Activated CD4-positive, alpha-beta memory T cell treated with anti-CD3 and anti-CD28 coated beads, Interleukin-2, amount 10 ng/mL, durations not matched to agents 7 days and 5 days (primary cell): Measurements from ENCODE around the gene LY86. TPM values are rescaled to one million over a fixed set of nuclear protein-coding genes. Genes with fewer than 3 reads are reported as not detected.
A peak's percentile ranks its signal among the peaks of the same experiment; 100 is the strongest.

Experiments
- CTCF ChIA-PET: fragments of 350-600 bp; sonication (Branson Sonifier 250); formaldehyde crosslinking; loops from one replicate; lab custom pipeline; 2021; ENCODE audit warnings: antibody characterized with exemption, inconsistent platforms; lab: Charles Lee
- POLR2A ChIA-PET: fragments of 350-600 bp; sonication (Branson Sonifier 250); formaldehyde crosslinking; loops from one replicate; lab custom pipeline; 2021; ENCODE audit warnings: antibody characterized with exemption; lab: Charles Lee
- DNase-seq: peaks from one replicate; pipeline ENCODE4 v3.0.0-alpha.2; 2020
- H3K27ac Mint-ChIP-seq: one replicate; pipeline ENCODE4 v1.8.0; 2021; ENCODE audit warnings: mild to moderate bottlenecking, mixed read lengths
- H3K27me3 Mint-ChIP-seq: one replicate; pipeline ENCODE4 v1.8.0; 2021; ENCODE audit warnings: mixed read lengths
- H3K36me3 Mint-ChIP-seq: one replicate; pipeline ENCODE4 v1.8.0; 2021; ENCODE audit warnings: low read depth, mixed read lengths
- H3K4me1 Mint-ChIP-seq: one replicate; pipeline ENCODE4 v1.8.0; 2021; ENCODE audit warnings: mixed read lengths
- H3K4me3 Mint-ChIP-seq: one replicate; pipeline ENCODE4 v1.8.0; 2021; ENCODE audit warnings: mild to moderate bottlenecking, mixed read lengths
- H3K9me3 Mint-ChIP-seq: one replicate; pipeline ENCODE4 v1.8.0; 2021; ENCODE audit warnings: mixed read lengths
- total RNA-seq, 2 experiments: library from RNA; stranded (reverse); gene quantifications; one replicate each; pipeline ENCODE4 v1.2.3, GENCODE V29; 2021

LY86 gene
- total RNA-seq = 1 to 10 TPM; 1.7 to 2.2 TPM

DNA sequence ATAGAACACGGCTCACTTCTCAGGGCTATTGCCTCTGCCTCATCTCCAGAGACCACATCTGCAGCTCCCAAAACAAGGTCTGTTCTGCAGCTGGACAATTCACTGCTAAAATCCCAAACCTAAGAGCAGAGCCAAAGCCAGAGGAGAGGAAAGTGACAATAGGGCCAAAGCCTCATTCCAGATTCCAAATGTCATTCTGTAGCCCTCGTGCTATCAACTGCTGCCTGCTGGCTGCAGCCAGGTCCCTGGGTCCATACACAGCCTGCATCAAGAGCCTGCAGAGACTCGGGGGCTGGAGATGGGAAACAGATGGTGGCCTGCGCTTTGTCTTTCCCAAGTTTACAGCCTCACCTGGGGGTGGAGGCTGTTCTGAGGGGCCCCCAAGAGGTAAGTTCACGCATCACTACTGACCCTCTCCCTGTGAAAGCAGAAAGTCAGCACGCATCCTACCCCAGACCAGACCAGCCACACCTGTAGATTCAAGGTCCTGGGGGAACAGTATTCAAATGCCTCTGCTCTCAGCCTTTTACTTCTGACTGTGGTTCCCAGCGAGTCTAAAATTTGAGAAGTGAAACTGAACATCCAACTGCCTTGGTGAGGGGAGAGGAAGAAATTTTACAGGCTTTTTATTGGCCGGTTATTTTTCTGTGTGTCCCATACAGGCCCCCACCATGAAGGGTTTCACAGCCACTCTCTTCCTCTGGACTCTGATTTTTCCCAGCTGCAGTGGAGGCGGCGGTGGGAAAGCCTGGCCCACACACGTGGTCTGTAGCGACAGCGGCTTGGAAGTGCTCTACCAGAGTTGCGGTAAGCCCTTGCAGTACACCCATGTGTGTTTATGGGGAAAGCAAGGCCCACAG is at the start of gene LY86:
Gene LY86 (plus strand): TSS at position 657 of the 860 bp plus-strand sequence. CDS start 15 bp downstream, at position 672.
- H3K36me3 Mint-ChIP-seq = peaks cover 22% of the 10 kb centered on the region
- H3K27me3 Mint-ChIP-seq = no peaks in the 10 kb centered on the region
- peaks cover 62% of the 10 kb centered on the region for H3K4me1 Mint-ChIP-seq
- peak within 1 kb of the TSS; percentile 45 for H3K4me3 Mint-ChIP-seq
- DNase-seq = no peak
- H3K27ac Mint-ChIP-seq = peak within 1 kb of the TSS; percentile 78
- peaks cover 5% of the 10 kb centered on the region for H3K9me3 Mint-ChIP-seq
- POLR2A ChIA-PET = interaction anchor here (1.0 to 1.4 kb wide), 3 partner anchors 22 to 72 kb away, joined by 3 to 6 read pairs (median 3); no protein-coding TSS in a partner anchor
- CTCF ChIA-PET = interaction anchor here (1.6 kb wide), 1 partner anchor 16 kb away, joined by 3 read pairs; no protein-coding TSS in a partner anchor

GRCh38 chr6:6539036-6539435 is 49.5 kb upstream of the LY86 start:
- Mint-ChIP-seq H3K9me3 (no peaks in the 10 kb centered on the region), H3K27me3 (peaks cover 62% of the 10 kb centered on the region), H3K36me3 (no peaks in the 10 kb centered on the region), H3K4me1 (no peaks in the 10 kb centered on the region), H3K4me3 (no peak overlapping the region), H3K27ac (no peak overlapping the region)
- DNase-seq = no peak
- CTCF ChIA-PET = no interaction called here
- POLR2A ChIA-PET = no interaction called here

GRCh38 chr6:6542357-6542756 is 46.2 kb upstream of the LY86 start:
- Mint-ChIP-seq H3K4me1 (peaks cover 4% of the 10 kb centered on the region), H3K4me3 (no peak overlapping the region), H3K27me3 (peaks cover 74% of the 10 kb centered on the region), H3K9me3 (no peaks in the 10 kb centered on the region), H3K27ac (no peak overlapping the region), H3K36me3 (no peaks in the 10 kb centered on the region)
- ChIA-PET CTCF (no interaction called here), POLR2A (interaction anchor here (1.4 kb wide), 1 partner anchor 10 kb away, joined by 3 read pairs; no protein-coding TSS in a partner anchor)
- no peak for DNase-seq

DNA sequence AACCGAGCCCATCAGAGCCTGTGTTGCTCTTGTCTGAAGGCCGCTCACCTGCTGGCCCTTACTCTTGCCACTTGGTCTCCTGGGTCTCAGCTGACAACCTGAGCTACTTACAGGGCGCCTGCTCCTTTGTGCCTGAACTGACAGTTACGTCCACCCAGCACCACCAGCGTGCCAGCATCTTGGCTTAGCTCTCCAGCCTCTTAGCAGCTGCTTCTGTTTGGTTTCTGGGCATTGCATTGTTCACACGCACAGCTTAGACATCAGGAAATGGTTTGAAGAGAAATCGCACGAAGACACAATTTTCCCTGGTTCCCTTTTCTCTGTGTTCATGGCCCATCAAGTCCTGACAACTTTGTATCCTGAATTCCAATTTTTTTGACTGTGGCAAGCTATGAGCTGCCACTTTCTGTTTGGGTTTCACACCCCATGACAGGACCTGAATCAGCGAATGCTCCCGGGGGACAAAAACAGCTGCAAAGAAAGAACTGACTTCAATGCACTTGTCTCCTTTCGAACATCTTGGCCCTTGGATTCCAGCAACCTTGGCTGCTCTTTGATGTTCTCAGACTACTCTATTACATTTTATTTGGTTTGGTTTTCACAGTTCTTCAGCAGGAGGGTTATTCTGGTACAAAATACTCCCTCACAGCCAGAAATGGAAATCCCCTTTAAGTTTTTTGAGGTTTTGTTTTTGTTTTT is 45.2 kb upstream of the LY86 start:
- POLR2A ChIA-PET = interaction anchor here (1.4 kb wide), 1 partner anchor 11 kb away, joined by 3 read pairs; no protein-coding TSS in a partner anchor
- Mint-ChIP-seq H3K36me3 (no peaks in the 10 kb centered on the region), H3K9me3 (no peaks in the 10 kb centered on the region), H3K4me1 (peaks cover 7% of the 10 kb centered on the region), H3K27me3 (peaks cover 80% of the 10 kb centered on the region), H3K27ac (no peak overlapping the region), H3K4me3 (no peak overlapping the region)
- DNase-seq = no peak
- CTCF ChIA-PET = no interaction called here

- no peak overlapping the region for H3K27ac Mint-ChIP-seq
- ChIA-PET POLR2A (no interaction called here), CTCF (interaction anchor here (0.7 to 3.4 kb wide), 9 partner anchors 11 to 693 kb away, joined by 3 to 15 read pairs (median 7); no protein-coding TSS in a partner anchor)
- peaks cover 73% of the 10 kb centered on the region for H3K27me3 Mint-ChIP-seq
- no peak for DNase-seq
- H3K36me3 Mint-ChIP-seq = no peaks in the 10 kb centered on the region
- peaks cover 7% of the 10 kb centered on the region for H3K4me1 Mint-ChIP-seq
- no peaks in the 10 kb centered on the region for H3K9me3 Mint-ChIP-seq
- no peak overlapping the region for H3K4me3 Mint-ChIP-seq
These were observed 42.8 kb upstream of the LY86 start for GRCh38 chr6:6545616-6546317.

- Mint-ChIP-seq H3K4me3 (peak overlapping the region; percentile 31), H3K27ac (no peak overlapping the region), H3K36me3 (no peaks in the 10 kb centered on the region), H3K9me3 (no peaks in the 10 kb centered on the region), H3K27me3 (peaks cover 68% of the 10 kb centered on the region), H3K4me1 (peaks cover 7% of the 10 kb centered on the region)
- CTCF ChIA-PET = interaction anchor here (0.7 to 3.4 kb wide), 24 partner anchors 10 to 692 kb away, joined by 3 to 15 read pairs (median 5); no protein-coding TSS in a partner anchor
- peak; percentile 21 for DNase-seq
- POLR2A ChIA-PET = no interaction called here
These were observed 42.0 kb upstream of the LY86 start for GRCh38 chr6:6546318-6547109.

- POLR2A ChIA-PET = no interaction called here
- DNase-seq = peak; percentile 84
- Mint-ChIP-seq H3K4me3 (peak overlapping the region; percentile 31), H3K36me3 (no peaks in the 10 kb centered on the region), H3K4me1 (peaks cover 7% of the 10 kb centered on the region), H3K9me3 (no peaks in the 10 kb centered on the region), H3K27ac (no peak overlapping the region), H3K27me3 (peaks cover 60% of the 10 kb centered on the region)
- CTCF ChIA-PET = interaction anchor here (0.6 to 3.4 kb wide), 28 partner anchors 9 to 1076 kb away, joined by 3 to 15 read pairs (median 5); no protein-coding TSS in a partner anchor
These were observed 41.2 kb upstream of the LY86 start for GRCh38 chr6:6547110-6547879.

DNA sequence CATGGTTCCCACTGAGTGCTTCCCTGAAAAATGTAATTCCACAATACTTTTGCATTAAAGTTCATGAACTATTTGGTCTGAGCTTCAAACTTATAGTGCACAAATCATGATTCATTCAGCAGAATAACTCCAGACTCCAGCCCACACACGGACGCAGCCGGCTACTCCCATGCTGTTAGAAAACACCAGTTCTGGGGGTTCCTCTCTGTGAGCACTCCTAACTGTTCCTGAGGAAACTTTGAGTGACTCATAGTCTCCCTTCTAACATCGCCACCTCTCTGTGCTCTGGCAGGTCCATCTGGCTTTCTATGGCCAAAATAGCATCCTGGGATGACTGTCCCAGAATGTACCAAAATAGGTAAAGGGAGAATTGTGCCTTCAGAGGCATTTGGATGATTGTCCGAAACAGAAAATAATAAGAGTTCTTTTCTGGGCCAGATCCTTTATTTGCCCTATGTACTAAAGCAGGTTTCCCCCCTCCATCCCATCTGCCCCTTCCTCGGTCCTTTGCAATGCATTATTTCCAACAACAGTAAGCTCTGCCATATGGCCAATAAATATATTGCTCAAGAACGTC is 32.3 kb upstream of the LY86 start:
- ChIA-PET POLR2A (no interaction called here), CTCF (interaction anchor here (0.8 to 2.7 kb wide), 6 partner anchors 9 to 122 kb away, joined by 3 to 13 read pairs (median 8); no protein-coding TSS in a partner anchor)
- DNase-seq = no peak
- Mint-ChIP-seq H3K36me3 (no peaks in the 10 kb centered on the region), H3K27me3 (peaks cover 48% of the 10 kb centered on the region), H3K9me3 (no peaks in the 10 kb centered on the region), H3K4me3 (no peak overlapping the region), H3K4me1 (peaks cover 39% of the 10 kb centered on the region), H3K27ac (no peak overlapping the region)

GRCh38 chr6:6556738-6557503 is 31.6 kb upstream of the LY86 start:
- H3K27ac Mint-ChIP-seq = no peak overlapping the region
- DNase-seq = peak; percentile 53
- peaks cover 43% of the 10 kb centered on the region for H3K4me1 Mint-ChIP-seq
- H3K9me3 Mint-ChIP-seq = no peaks in the 10 kb centered on the region
- no peaks in the 10 kb centered on the region for H3K36me3 Mint-ChIP-seq
- H3K27me3 Mint-ChIP-seq = peaks cover 48% of the 10 kb centered on the region
- ChIA-PET POLR2A (no interaction called here), CTCF (interaction anchor here (0.6 to 2.7 kb wide), 8 partner anchors 10 to 514 kb away, joined by 3 to 13 read pairs (median 6); no protein-coding TSS in a partner anchor)
- no peak overlapping the region for H3K4me3 Mint-ChIP-seq

DNA sequence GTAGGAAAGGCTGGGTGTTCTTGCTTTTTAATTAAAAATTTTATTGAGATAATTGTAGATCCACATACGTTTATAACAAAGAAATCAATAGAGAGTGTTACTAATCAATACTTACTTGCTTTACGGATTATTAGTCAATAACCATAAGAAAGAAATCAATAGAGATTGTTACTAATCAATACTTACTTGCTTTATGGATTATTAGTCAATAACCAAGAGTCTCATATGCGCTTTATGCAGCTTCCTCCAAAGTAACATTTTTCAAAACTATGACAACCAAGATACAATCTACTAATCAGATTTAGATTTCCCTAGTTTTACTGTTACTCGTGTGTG is 31.0 kb upstream of the LY86 start:
- Mint-ChIP-seq H3K4me1 (peaks cover 47% of the 10 kb centered on the region), H3K27ac (no peak overlapping the region), H3K27me3 (peaks cover 48% of the 10 kb centered on the region), H3K9me3 (peaks cover 3% of the 10 kb centered on the region), H3K4me3 (no peak overlapping the region), H3K36me3 (peaks cover 4% of the 10 kb centered on the region)
- no peak for DNase-seq
- POLR2A ChIA-PET = no interaction called here
- CTCF ChIA-PET = interaction anchor here (0.6 to 2.7 kb wide), 7 partner anchors 11 to 513 kb away, joined by 3 to 13 read pairs (median 6); no protein-coding TSS in a partner anchor
